H9 (cell line): Measurements from ENCODE around the gene CAPN8. TPM values are rescaled to one million over a fixed set of nuclear protein-coding genes. Genes with fewer than 3 reads are reported as not detected.

Experiments
- DNase-seq: peaks from one replicate; pipeline ENCODE4 v3.0.0-alpha.2; 2017
- H2AFZ ChIP-seq: one replicate; pipeline ENCODE4 v1.6.1; 2013; ENCODE audit warnings: mild to moderate bottlenecking, low read length, control low read depth, moderate library complexity
- H2AK5ac ChIP-seq: 2 replicates; pipeline ENCODE4 v1.6.1; 2013; ENCODE audit warnings: low read length, control low read depth, mixed read lengths; ENCODE audit not compliant: insufficient read length
- H2BK120ac ChIP-seq: one replicate; pipeline ENCODE4 v1.6.1; 2013; ENCODE audit warnings: low read depth, mild to moderate bottlenecking, low read length, control low read depth, inconsistent platforms; ENCODE audit not compliant: poor library complexity, severe bottlenecking
- H2BK12ac ChIP-seq: 2 replicates; pipeline ENCODE4 v1.6.1; 2013; ENCODE audit warnings: low read length, control low read depth, mixed read lengths, low read depth; ENCODE audit not compliant: insufficient read length
- H2BK15ac ChIP-seq: 2 replicates; pipeline ENCODE4 v1.6.1; 2013; ENCODE audit warnings: low read depth, low read length, control low read depth
- H2BK20ac ChIP-seq: one replicate; pipeline ENCODE4 v1.6.1; 2013; ENCODE audit warnings: low read depth, mild to moderate bottlenecking, low read length, control low read depth, inconsistent platforms; ENCODE audit not compliant: poor library complexity, severe bottlenecking
- H2BK5ac ChIP-seq: 2 replicates; pipeline ENCODE4 v1.6.1; 2013; ENCODE audit warnings: low read length, control low read depth, mixed read lengths; ENCODE audit not compliant: insufficient read length
- H3K14ac ChIP-seq: 2 replicates; pipeline ENCODE4 v1.6.1; 2013; ENCODE audit warnings: low read length, control low read depth; ENCODE audit not compliant: insufficient read depth
- H3K18ac ChIP-seq: 2 replicates; pipeline ENCODE4 v1.6.1; 2013; ENCODE audit warnings: low read depth, mild to moderate bottlenecking, mixed read lengths, low read length, control low read depth; ENCODE audit not compliant: insufficient read length
- H3K23ac ChIP-seq: 2 replicates; pipeline ENCODE4 v1.6.1; 2013; ENCODE audit warnings: low read length, control low read depth, mixed read lengths, low read depth; ENCODE audit not compliant: insufficient read length
- H3K23me2 ChIP-seq: 2 replicates; pipeline ENCODE4 v1.6.1; 2013; ENCODE audit warnings: low read depth, mild to moderate bottlenecking, mixed read lengths, low read length, control low read depth; ENCODE audit not compliant: insufficient read length, poor library complexity, severe bottlenecking
- H3K27ac ChIP-seq: 2 replicates; pipeline ENCODE4 v1.5.1; 2013; ENCODE audit warnings: low read length, control low read depth, mixed read lengths, low read depth; ENCODE audit not compliant: insufficient read length
- H3K27me3 ChIP-seq: 2 replicates; pipeline ENCODE4 v1.6.1; 2013; ENCODE audit warnings: low read length, control low read depth, inconsistent platforms; ENCODE audit not compliant: insufficient read depth
- H3K4ac ChIP-seq: 2 replicates; pipeline ENCODE4 v1.6.1; 2013; ENCODE audit warnings: low read depth, mild to moderate bottlenecking, control low read depth, inconsistent platforms, low read length, moderate library complexity
- H3K4me1 ChIP-seq: 2 replicates; pipeline ENCODE4 v1.6.1; 2013; ENCODE audit warnings: low read length, control low read depth, inconsistent platforms; ENCODE audit not compliant: insufficient read depth
- H3K4me2 ChIP-seq: 2 replicates; pipeline ENCODE4 v1.6.1; 2013; ENCODE audit warnings: low read length, control low read depth, mixed read lengths; ENCODE audit not compliant: insufficient read length, insufficient read depth
- H3K56ac ChIP-seq: 2 replicates; pipeline ENCODE4 v1.6.1; 2013; ENCODE audit warnings: low read depth, mild to moderate bottlenecking, mixed read lengths, low read length, control low read depth; ENCODE audit not compliant: insufficient read length
- H3K79me1 ChIP-seq: 2 replicates; pipeline ENCODE4 v1.6.1; 2013; ENCODE audit warnings: low read depth, mild to moderate bottlenecking, moderate library complexity, low read length, control low read depth, inconsistent platforms; ENCODE audit not compliant: insufficient read depth, poor library complexity, severe bottlenecking
- H3K79me2 ChIP-seq: 2 replicates; pipeline ENCODE4 v1.6.1; 2013; ENCODE audit warnings: low read length, control low read depth, inconsistent platforms; ENCODE audit not compliant: insufficient read depth
- H3K9ac ChIP-seq: 2 replicates; pipeline ENCODE4 v1.6.1; 2013; ENCODE audit warnings: low read length, control low read depth, mixed read lengths; ENCODE audit not compliant: insufficient read length; ENCODE audit errors: extremely low read depth
- H3K9me3 ChIP-seq: one replicate; pipeline ENCODE4 v1.6.1; 2013; ENCODE audit warnings: low read depth, low read length, inconsistent platforms; ENCODE audit not compliant: control insufficient read depth
- H3T11ph ChIP-seq: one replicate; pipeline ENCODE4 v1.6.1; 2013; ENCODE audit warnings: mild to moderate bottlenecking, low read length, control low read depth, inconsistent platforms
- H4K20me1 ChIP-seq: one replicate; pipeline ENCODE4 v1.6.1; 2013; ENCODE audit not compliant: control insufficient read depth, insufficient read length, insufficient read depth
- H4K5ac ChIP-seq: 2 replicates; pipeline ENCODE4 v1.6.1; 2013; ENCODE audit warnings: low read depth, mild to moderate bottlenecking, mixed read lengths, low read length, control low read depth; ENCODE audit not compliant: insufficient read length
- H4K8ac ChIP-seq: replicated peaks from 2 replicates; pipeline ENCODE4 v1.6.1; 2013; ENCODE audit warnings: low read length, control low read depth, mixed read lengths, low read depth; ENCODE audit not compliant: insufficient read length
- H4K91ac ChIP-seq: 2 replicates; pipeline ENCODE4 v1.6.1; 2013; ENCODE audit warnings: low read depth, mild to moderate bottlenecking, moderate library complexity, mixed read lengths, low read length, control low read depth; ENCODE audit not compliant: insufficient read length
- H3K27ac Mint-ChIP-seq, 3 experiments: 2 replicates in 2 of 3; 3 replicates in 1 of 3; pipeline ENCODE4 v1.8.0; 2020 to 2021; ENCODE audit warnings: mixed read lengths in 3 of 3, mild to moderate bottlenecking in 1 of 3, moderate library complexity in 1 of 3
- H3K27me3 Mint-ChIP-seq: 2 replicates; pipeline ENCODE4 v1.8.0; 2021; ENCODE audit warnings: low read depth, mild to moderate bottlenecking, moderate library complexity, mixed read lengths
- H3K36me3 Mint-ChIP-seq, 3 experiments: 2 replicates in 2 of 3; 3 replicates in 1 of 3; pipeline ENCODE4 v1.8.0; 2020 to 2021; ENCODE audit warnings: low read depth in 3 of 3, mixed read lengths in 3 of 3; ENCODE audit not compliant: insufficient read depth in 1 of 3
- H3K4me1 Mint-ChIP-seq, 2 experiments: 2 replicates each; pipeline ENCODE4 v1.8.0; 2020; ENCODE audit warnings: mixed read lengths in 2 of 2
- H3K4me3 Mint-ChIP-seq, 2 experiments: 2 replicates in 1 of 2; 3 replicates in 1 of 2; pipeline ENCODE4 v1.8.0; 2020 to 2021; ENCODE audit warnings: mild to moderate bottlenecking in 2 of 2, mixed read lengths in 2 of 2, moderate library complexity in 1 of 2
- H3K9me3 Mint-ChIP-seq, 2 experiments: 2 replicates in 1 of 2; 3 replicates in 1 of 2; pipeline ENCODE4 v1.8.0; 2020; ENCODE audit warnings: mild to moderate bottlenecking in 2 of 2, mixed read lengths in 2 of 2, moderate library complexity in 1 of 2
- CTCF ChIP-seq: fragments of 200-600 bp; sonication (generic); conservative IDR thresholded peaks from 3 replicates; pipeline ENCODE4 v1.8.0; 2021; ENCODE audit warnings: antibody characterized with exemption, mild to moderate bottlenecking
- WGBS: extraction: QIAGEN DNeasy Blood & Tissue Kit; methylation state at CpG from one replicate; pipeline ENCODE4 v1.1.7; 2013; ENCODE audit warnings: missing lambda C conversion rate, low lambda C conversion rate, mixed read lengths; ENCODE audit not compliant: insufficient read length; ENCODE audit errors: extremely low coverage; 5-methylcytosine and 5-hydroxymethylcytosine counted together
- total RNA-seq: library from RNA; stranded (reverse); gene quantifications from 2 replicates; pipeline ENCODE4 v1.2.1, GENCODE V29; 2021

Gene CAPN8
- total RNA-seq, 1 experiment from 2014 or later: not detected

GRCh38 chr1:223622132-223622842 lies 43.2 kb downstream of the CAPN8 start:
- no peaks in the 10 kb centered on the region for H4K20me1 ChIP-seq
- H2BK20ac ChIP-seq: no peak overlapping the region
- H3K4me1 ChIP-seq: no peaks in the 10 kb centered on the region
- no peak overlapping the region for H2AK5ac ChIP-seq
- Mint-ChIP-seq H3K27ac (peak overlapping the region; percentile 64 to 90 (median 69); a peak in 4 of 7 replicates), H3K4me3 (no peak overlapping the region), H3K9me3 (no peaks in the 10 kb centered on the region), H3K4me1 (peaks cover 13% of the 10 kb centered on the region in 2 experiments), H3K27me3 (peaks cover 3% of the 10 kb centered on the region; the same call in 1 of the 2 replicates), H3K36me3 (no peaks in the 10 kb centered on the region)
- no CpG with 5 or more reads among the region's 17 CpGs for WGBS
- H3K27me3 ChIP-seq: no peaks in the 10 kb centered on the region
- no peak overlapping the region for H4K8ac ChIP-seq
- no peak overlapping the region for H3K4ac ChIP-seq
- no peak overlapping the region for H3T11ph ChIP-seq
- no peak for TF ChIP-seq CTCF
- H2BK5ac ChIP-seq: no peak overlapping the region
- H3K18ac ChIP-seq: no peak overlapping the region
- H3K14ac ChIP-seq: no peak overlapping the region
- H4K5ac ChIP-seq: no peak overlapping the region
- no peaks in the 10 kb centered on the region for H3K23me2 ChIP-seq
- no peaks in the 10 kb centered on the region for H3K9me3 ChIP-seq
- H3K79me2 ChIP-seq: no peaks in the 10 kb centered on the region
- H3K9ac ChIP-seq: no peak overlapping the region
- no peak overlapping the region for H2BK120ac ChIP-seq
- H3K79me1 ChIP-seq: no peaks in the 10 kb centered on the region
- H2BK12ac ChIP-seq: no peak overlapping the region
- H3K4me2 ChIP-seq: no peak overlapping the region
- no peak for DNase-seq
- no peak overlapping the region for H3K27ac ChIP-seq
- H4K91ac ChIP-seq: no peak overlapping the region
- H3K23ac ChIP-seq: no peak overlapping the region
- no peak overlapping the region for H2BK15ac ChIP-seq
- H3K56ac ChIP-seq: no peak overlapping the region
- H2AFZ ChIP-seq: no peak overlapping the region
